H54 (cell line): ENCODE measurements around the gene CLCF1.

Experiments
- DNase-seq: peaks from one replicate; pipeline ENCODE4 v3.0.0; 2011; ENCODE audit warnings: low spot score, mixed read lengths; ENCODE audit not compliant: insufficient read length
- FAIRE-seq: peaks from 3 replicates; lab custom pipeline; 2011; peaks lifted over from hg19 to GRCh38; lab: Jason Lieb, UNC
- POLR2A ChIP-seq: IDR thresholded peaks from 2 replicates; pipeline ENCODE4 v1.6.1; 2011; ENCODE audit warnings: low read depth, mild to moderate bottlenecking, low read length

CLCF1 gene

DNA sequence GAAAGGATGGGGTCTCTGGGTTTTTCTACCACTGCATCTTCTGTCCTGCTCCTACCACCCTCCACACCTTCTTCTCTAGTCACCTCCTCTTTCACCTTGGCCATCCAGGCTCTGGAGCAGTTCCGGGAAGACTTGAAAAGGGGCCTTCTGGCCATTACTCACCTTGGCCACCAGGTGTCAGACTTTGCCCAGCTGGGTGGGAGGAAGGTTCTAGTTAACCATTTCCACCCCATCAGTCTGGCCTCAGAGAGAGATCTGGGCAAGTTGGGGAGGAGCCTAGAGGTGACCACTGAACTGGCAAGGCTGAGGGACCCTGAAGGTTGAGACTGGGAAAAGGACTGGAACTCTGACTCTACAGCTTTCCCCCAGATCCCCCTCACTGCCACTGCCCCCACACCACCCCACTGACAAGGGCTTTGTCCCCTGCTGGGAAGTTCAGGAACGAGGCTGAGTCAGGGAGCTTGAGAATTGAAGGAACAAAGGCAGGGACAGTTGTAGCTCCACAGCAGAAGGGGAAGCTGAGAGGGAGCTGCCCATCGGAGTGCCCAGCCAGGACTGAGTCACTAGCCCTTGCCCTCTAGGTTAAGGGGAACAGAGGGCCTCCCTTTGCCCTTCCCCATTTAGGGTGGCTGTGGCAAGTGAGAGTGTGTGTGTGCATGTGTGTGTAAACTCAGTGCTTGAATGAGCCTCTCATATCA is 16.4 kb downstream of the CLCF1 start:
- no peak for TF ChIP-seq POLR2A
- DNase-seq (peak; percentile 62), FAIRE-seq (peak; percentile 23)

GRCh38 chr11:67356387-67356863 is 17.0 kb downstream of the CLCF1 start:
- DNase-seq (no peak), FAIRE-seq (no peak)
- no peak for TF ChIP-seq POLR2A

- no peak for FAIRE-seq
- DNase-seq: no peak
- no peak for TF ChIP-seq POLR2A
Measured at GRCh38 chr11:67355794-67356386, 17.5 kb downstream of the CLCF1 start.

GRCh38 chr11:67355023-67355793 is 18.2 kb downstream of the CLCF1 start:
- FAIRE-seq: no peak
- no peak for TF ChIP-seq POLR2A
- peak; percentile 0 for DNase-seq

- DNase-seq (peak; percentile 88), FAIRE-seq (peak; percentile 27)
- peak; percentile 59; the same call in 1 of the 2 replicates for TF ChIP-seq POLR2A
Measured at GRCh38 chr11:67354075-67355022, 19.0 kb downstream of the CLCF1 start.

DNA sequence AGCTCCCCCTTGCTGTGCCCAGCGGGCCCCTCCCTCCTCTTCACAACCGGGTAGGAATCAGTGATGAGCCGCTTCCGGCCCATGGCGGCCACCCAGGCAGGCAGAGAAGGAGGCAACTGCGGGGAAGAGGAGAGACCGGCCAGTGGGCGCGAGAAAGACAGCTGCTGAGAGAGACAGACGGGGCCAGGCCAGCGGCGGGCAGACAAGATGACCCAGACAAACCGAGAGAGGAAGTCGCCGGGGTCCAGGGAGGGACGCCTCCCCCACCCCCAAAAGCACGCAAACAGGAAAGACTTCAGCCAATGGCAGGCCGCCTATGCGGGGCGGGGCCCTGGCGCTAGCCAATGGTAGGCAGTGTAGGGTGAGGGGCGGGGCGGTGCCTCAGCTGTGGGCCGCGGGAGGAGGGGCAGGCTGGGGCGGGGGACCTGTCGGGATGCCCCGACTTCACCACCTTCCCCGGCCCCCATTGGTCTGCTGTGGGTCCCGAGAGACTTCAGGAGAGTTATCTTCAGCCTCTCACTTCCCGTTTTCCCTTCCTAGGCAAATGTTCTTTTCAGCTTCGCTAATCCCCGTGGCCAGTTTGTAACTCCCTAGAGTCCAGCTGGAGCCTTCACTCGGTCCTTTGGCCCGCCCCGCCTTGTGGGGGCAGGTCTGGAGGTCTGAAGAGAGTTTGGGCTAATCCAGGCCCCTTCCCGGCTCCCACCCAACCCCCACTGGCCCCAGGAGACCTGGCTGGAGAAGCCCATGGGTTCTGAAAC is 19.9 kb downstream of the CLCF1 start, which contains the start of gene POLD4:
Gene POLD4 (minus strand): TSS at position 230 of the 758 bp plus-strand sequence. CDS start 147 bp downstream, at position 83.
- DNase-seq (peak; percentile 76), FAIRE-seq (no peak)
- peak; percentile 79 for TF ChIP-seq POLR2A

DNA sequence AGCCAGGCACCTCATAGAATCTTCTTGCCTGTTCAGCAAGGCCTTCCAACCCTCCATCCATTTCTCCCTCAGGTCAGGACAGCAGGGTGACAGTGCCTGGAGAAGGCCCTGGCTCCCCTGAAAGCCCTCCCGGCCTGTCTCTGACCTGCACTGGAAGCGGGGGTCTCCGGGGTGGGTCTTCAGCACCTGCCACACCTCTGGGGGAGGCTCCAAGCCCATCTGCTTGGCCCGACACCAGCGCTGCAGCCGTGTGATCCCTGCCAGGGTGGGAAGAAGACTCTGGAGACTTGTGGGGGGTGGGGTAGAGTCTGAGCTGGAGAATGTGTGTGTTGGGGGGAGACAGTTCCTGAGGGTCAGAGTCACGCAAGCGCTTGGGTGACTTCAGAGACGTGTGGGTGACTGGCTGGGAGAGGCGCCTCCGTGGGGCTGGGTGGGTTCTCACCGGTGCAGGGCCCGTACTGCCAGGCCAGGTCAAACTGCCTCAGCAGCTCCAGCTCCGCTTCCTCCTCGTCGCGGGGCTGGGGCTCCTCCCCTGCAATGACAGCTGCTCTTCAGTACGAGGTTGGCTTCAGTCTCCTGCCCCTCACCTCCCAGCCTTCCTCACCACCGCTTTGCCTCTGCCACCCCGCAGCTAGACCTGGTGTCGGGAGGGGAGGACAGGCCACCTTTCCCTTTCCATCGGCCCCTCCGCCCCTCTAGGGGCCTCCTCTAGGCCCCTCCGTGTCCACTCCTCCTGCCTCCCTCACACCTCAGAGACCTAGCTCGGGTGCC is 20.7 kb downstream of the CLCF1 start:
- peak; percentile 19; the same call in 1 of the 2 replicates for TF ChIP-seq POLR2A
- DNase-seq (no peak), FAIRE-seq (no peak)

- DNase-seq (peak; percentile 77), FAIRE-seq (no peak)
- TF ChIP-seq POLR2A: no peak
Measured at GRCh38 chr11:67351275-67352005, 22.0 kb downstream of the CLCF1 start.

DNA sequence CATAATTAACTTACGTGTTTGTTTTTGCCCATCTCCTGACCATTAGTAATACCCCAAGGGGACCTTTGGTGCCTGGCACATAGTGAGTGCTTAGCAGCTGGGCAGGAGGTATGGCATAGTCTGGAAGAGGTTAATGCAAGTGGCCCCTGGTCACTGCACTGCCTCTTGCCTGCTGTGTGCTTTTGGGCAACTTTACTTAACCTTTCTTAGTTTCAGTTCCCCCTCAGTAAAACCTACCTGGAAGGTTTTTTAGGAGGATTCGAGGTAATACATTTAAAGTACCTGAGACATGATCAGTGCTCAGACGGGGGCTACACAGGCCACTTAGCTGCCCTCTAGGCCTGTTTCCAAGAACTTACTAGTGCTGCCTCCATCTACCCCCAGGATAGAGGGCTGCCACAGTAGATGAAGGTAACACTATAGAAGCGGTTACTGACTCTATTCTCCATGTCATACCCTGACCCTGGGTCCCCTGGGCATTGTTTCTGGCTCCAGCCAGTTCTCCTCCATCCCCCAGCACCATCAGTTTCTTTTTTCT is 23.4 kb downstream of the CLCF1 start:
- FAIRE-seq (no peak), DNase-seq (no peak)
- no peak for TF ChIP-seq POLR2A

DNA sequence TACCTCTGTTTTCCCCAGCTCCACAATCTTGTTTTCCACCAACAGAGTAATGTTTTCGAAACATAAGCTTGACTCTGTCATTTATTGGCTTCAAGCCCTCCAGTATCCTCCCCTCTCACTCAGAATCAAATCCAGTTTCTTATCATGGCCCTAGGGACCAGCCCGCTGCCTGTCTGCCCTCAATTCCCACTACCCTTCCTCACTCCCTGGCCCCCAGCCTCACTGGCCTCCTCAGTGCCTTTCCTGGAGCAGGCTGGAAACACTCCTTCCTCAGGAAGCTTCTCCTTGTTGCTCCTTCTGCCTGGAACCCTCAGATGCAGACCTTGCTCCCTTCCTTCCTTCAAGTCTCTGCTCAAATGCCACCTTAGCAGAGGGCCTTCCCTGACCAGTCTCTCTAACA is 23.9 kb downstream of the CLCF1 start:
- FAIRE-seq: no peak
- no peak for DNase-seq
- TF ChIP-seq POLR2A: no peak

- DNase-seq (no peak), FAIRE-seq (no peak)
- no peak for TF ChIP-seq POLR2A
Measured at GRCh38 chr11:67349036-67349435, 24.4 kb downstream of the CLCF1 start.
